GM06990 (cell line): Measurements from ENCODE around the gene RAP1GAP2.

ENCODE experiments used
- DNase-seq: peaks from one replicate; pipeline ENCODE4 v3.0.0-alpha.2; 2011; ENCODE audit not compliant: insufficient read length; ENCODE audit errors: extremely low read depth
- H3K27me3 ChIP-seq: replicated peaks from 2 replicates; pipeline ENCODE4 v1.6.0; 2011; ENCODE audit warnings: low read length; ENCODE audit not compliant: control insufficient read depth, insufficient read depth
- H3K36me3 ChIP-seq: 2 replicates; pipeline ENCODE4 v1.5.1; 2011; ENCODE audit warnings: low read length; ENCODE audit not compliant: control insufficient read depth, insufficient read depth
- H3K4me3 ChIP-seq: replicated peaks from 2 replicates; pipeline ENCODE4 v1.5.1; 2011; ENCODE audit warnings: low read depth, mild to moderate bottlenecking, control low read depth, low read length
- TF ChIP-seq, protein P1 (sequence below): IDR thresholded peaks from 2 replicates; pipeline ENCODE4 v1.5.1; 2011; ENCODE audit warnings: low read length, control low read depth, mild to moderate bottlenecking, inconsistent platforms; ENCODE audit not compliant: insufficient read depth, poor library complexity, severe bottlenecking

The RAP1GAP2 gene

DNA sequence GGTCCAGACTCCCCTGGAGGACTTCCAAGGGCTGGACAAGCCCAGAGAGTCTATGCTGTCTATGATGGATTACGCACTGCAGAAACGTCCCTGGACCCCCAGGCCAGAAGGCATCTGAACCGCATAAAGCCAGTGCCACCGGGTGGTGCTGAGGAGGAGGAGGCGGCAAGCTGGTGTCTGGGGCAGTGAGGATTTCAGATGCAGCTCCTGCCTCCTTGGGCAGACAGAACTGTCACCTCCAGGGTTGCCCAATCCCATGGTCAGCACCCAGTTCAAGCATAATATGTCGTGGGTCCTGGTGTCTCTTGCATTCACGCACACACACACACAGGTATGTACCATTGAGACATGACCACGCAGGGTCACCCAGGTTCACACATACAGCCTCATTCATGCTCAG is 25.6 kb downstream of the RAP1GAP2 start:
- Histone ChIP-seq H3K36me3 (no peaks in the 10 kb centered on the region), H3K4me3 (no peak overlapping the region), H3K27me3 (no peaks in the 10 kb centered on the region)
- TF ChIP-seq, protein P1, sequence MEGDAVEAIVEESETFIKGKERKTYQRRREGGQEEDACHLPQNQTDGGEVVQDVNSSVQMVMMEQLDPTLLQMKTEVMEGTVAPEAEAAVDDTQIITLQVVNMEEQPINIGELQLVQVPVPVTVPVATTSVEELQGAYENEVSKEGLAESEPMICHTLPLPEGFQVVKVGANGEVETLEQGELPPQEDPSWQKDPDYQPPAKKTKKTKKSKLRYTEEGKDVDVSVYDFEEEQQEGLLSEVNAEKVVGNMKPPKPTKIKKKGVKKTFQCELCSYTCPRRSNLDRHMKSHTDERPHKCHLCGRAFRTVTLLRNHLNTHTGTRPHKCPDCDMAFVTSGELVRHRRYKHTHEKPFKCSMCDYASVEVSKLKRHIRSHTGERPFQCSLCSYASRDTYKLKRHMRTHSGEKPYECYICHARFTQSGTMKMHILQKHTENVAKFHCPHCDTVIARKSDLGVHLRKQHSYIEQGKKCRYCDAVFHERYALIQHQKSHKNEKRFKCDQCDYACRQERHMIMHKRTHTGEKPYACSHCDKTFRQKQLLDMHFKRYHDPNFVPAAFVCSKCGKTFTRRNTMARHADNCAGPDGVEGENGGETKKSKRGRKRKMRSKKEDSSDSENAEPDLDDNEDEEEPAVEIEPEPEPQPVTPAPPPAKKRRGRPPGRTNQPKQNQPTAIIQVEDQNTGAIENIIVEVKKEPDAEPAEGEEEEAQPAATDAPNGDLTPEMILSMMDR: no peak
- no peak for DNase-seq

DNA sequence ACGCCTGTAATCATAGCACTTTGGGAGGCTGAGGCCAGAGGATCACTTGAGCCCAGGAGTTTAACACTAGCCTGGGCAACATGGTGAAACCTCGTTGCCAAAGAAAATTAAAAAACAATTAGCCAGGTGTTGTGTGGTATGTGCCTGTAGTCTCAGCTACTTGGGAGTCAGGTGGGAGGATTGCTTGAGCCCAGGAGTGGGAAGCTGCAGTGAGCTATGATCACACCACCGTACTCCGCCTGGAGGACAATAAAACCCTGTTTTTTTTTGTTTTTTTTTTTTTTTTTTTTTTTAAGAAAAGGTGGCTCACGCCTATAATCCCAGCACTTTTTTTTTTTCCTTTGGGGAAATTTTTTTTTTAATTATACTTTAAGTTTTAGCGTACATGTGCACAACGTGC is 26.1 kb downstream of the RAP1GAP2 start:
- TF ChIP-seq, protein P1: no peak
- no peak for DNase-seq
- Histone ChIP-seq H3K4me3 (no peak overlapping the region), H3K27me3 (no peaks in the 10 kb centered on the region), H3K36me3 (no peaks in the 10 kb centered on the region)

DNA sequence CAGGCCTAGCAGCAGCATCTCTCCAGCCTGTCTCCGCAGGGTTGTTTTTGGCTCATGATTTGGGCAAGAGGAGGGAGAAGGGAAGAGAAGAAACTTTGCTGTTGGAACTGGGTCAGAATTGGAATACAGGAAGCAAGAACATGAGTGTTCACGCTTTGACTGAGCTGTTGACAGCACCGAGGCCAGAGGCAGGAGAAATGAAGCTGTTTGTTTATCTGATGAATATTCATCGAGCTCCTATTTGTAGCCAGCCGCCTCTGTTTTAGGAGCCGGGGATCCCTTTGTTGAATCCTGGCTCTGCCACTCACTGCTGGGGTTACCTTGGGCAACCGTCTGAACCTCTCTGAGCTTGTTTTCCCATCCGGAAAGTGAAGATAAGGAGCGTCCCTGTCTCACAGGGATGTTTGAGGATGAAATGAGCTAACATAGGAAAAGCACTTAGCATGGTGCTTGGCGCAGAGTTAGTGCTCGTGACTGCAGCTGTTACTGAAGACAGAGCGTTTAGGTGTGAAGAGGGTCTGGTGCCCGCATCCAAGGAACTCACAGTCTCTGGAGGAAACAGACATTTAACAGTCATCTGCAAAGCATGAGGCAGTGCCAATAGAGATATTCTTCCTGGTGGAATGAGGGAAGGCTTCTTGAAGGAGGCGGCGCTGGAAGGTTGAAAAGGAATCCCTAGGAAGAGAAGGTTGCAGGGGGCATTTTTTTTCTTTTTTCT is 29.2 kb downstream of the RAP1GAP2 start:
- no peaks in the 10 kb centered on the region for H3K36me3 ChIP-seq
- no peak overlapping the region for H3K4me3 ChIP-seq
- no peaks in the 10 kb centered on the region for H3K27me3 ChIP-seq
- TF ChIP-seq, protein P1: no peak
- no peak for DNase-seq

DNA sequence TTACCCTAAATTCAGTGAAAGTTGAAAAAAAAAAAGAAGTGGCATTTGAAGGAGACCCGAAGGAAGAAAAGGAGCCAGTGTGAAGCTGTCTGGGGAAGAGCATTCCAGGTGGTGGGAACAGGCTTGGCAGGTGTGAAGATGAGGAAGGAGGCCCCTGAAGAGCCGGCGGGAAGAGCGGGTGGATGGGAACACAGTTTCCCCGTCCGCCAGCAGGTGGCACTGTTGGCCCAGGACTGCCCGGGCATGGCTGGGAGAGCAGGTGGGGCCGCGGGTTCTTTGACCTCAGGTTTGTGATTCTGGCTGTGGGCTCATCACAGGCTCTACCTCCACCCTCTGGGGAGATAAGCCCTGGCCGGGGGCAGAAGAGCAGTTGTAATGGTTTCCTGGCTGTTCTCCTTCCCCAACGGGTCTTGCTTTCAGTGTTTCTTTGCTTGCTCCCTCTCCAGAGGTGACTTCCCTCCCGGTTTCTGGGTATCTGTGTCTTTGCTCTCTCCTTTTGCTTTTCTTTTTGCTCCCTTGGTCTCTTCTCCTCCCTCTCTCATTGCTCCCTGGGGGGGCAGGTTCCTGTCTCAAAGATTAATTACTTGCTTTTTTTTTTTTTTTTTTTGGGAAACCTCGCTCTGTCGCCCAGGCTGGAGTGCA is 32.3 kb downstream of the RAP1GAP2 start:
- H3K4me3 ChIP-seq: no peak overlapping the region
- peak; percentile 74 for DNase-seq
- TF ChIP-seq, protein P1: peak; percentile 96
- H3K36me3 ChIP-seq: no peaks in the 10 kb centered on the region
- H3K27me3 ChIP-seq: no peaks in the 10 kb centered on the region

GRCh38 chr17:2830678-2831077 is 34.4 kb downstream of the RAP1GAP2 start:
- DNase-seq: no peak
- H3K27me3 ChIP-seq: no peaks in the 10 kb centered on the region; the same call in 1 of the 2 replicates

More at GRCh38 chr17:2830678-2831077, 34.4 kb downstream of the RAP1GAP2 start:
- Histone ChIP-seq H3K4me3 (no peak overlapping the region), H3K36me3 (no peaks in the 10 kb centered on the region)
- TF ChIP-seq, protein P1: no peak
